MCF 10A (cell line): ENCODE measurements around the gene MITF. TPM values are rescaled to one million over a fixed set of nuclear protein-coding genes. Genes with fewer than 3 reads are reported as not detected.

ENCODE experiments used
- BruUV-seq: library from RNA; stranded (reverse); fragments of 400-500 nt; replicated peaks from 2 replicates; lab custom pipeline; 2021; lab: Mats Ljungman, UMichigan
- CTCF ChIA-PET: fragments of 300-600 bp; sonication (Branson Sonifier 250); formaldehyde crosslinking; extraction: SDS; loops from one replicate; lab custom pipeline; 2021; ENCODE audit warnings: antibody characterized with exemption, inconsistent platforms; lab: Yijun Ruan, JAX
- POLR2A ChIA-PET: fragments of 300-600, 350-650 bp; sonication (Branson Sonifier 250); formaldehyde crosslinking; extraction: SDS; loops from one replicate; lab custom pipeline; 2020; ENCODE audit warnings: antibody characterized with exemption, inconsistent platforms; lab: Yijun Ruan, JAX
- DNase-seq: peaks from one replicate; pipeline ENCODE4 v3.0.0-alpha.2; 2018; ENCODE audit not compliant: unreplicated experiment
- H3K27ac Mint-ChIP-seq: one replicate; pipeline ENCODE4 v1.8.0; 2022; ENCODE audit warnings: mild to moderate bottlenecking, low read depth, mixed read lengths; ENCODE audit not compliant: unreplicated experiment
- H3K27me3 Mint-ChIP-seq: one replicate; pipeline ENCODE4 v1.8.0; 2022; ENCODE audit warnings: mixed read lengths; ENCODE audit not compliant: insufficient read depth, unreplicated experiment
- H3K36me3 Mint-ChIP-seq: one replicate; pipeline ENCODE4 v1.8.0; 2022; ENCODE audit warnings: mild to moderate bottlenecking, moderate library complexity, mixed read lengths; ENCODE audit not compliant: insufficient read depth, unreplicated experiment
- H3K4me1 Mint-ChIP-seq: one replicate; pipeline ENCODE4 v1.8.0; 2022; ENCODE audit warnings: mixed read lengths; ENCODE audit not compliant: insufficient read depth, unreplicated experiment
- H3K4me3 Mint-ChIP-seq: one replicate; pipeline ENCODE4 v1.8.0; 2022; ENCODE audit warnings: mild to moderate bottlenecking, moderate library complexity, mixed read lengths; ENCODE audit not compliant: unreplicated experiment
- H3K9me3 Mint-ChIP-seq: one replicate; pipeline ENCODE4 v1.8.0; 2022; ENCODE audit warnings: mixed read lengths; ENCODE audit not compliant: unreplicated experiment
- CTCF ChIP-seq: fragments of 200-600 bp; IDR thresholded peaks from one replicate; pipeline ENCODE4 v1.8.0; 2022; ENCODE audit warnings: antibody characterized with exemption, mild to moderate bottlenecking; ENCODE audit not compliant: unreplicated experiment
- intact Hi-C: fragments of 100-400 bp; cut with micrococcal nuclease; formaldehyde crosslinking; loops from 2 replicates; pipeline ENCODE4 v1.14.1; 2022
- total RNA-seq: library from RNA; stranded (reverse); gene quantifications from 2 replicates; pipeline ENCODE4 v1.2.3, GENCODE V29; 2022

The MITF gene
- total RNA-seq, 1 experiment from 2014 or later, result 16.1 TPM

GRCh38 chr3:69881756-69882428 is 142.6 kb downstream of the MITF start:
- Mint-ChIP-seq H3K27me3 (no peaks in the 10 kb centered on the region), H3K36me3 (no peaks in the 10 kb centered on the region), H3K4me1 (no peaks in the 10 kb centered on the region), H3K4me3 (no peak overlapping the region), H3K9me3 (no peaks in the 10 kb centered on the region), H3K27ac (no peak overlapping the region)
- DNase-seq, result no peak
- BruUV-seq, result no TSS peak
- CTCF ChIA-PET, result no interaction called here
- intact Hi-C loops, result no loop called here
- TF ChIP-seq CTCF, result no peak
- POLR2A ChIA-PET, result interaction anchor here (0.7 kb wide), 1 partner anchor 183 kb away, joined by 3 read pairs; no protein-coding TSS in a partner anchor

- Mint-ChIP-seq H3K27me3 (no peaks in the 10 kb centered on the region), H3K4me3 (no peak overlapping the region), H3K27ac (no peak overlapping the region), H3K4me1 (no peaks in the 10 kb centered on the region), H3K9me3 (no peaks in the 10 kb centered on the region), H3K36me3 (no peaks in the 10 kb centered on the region)
- ChIA-PET CTCF (no interaction called here), POLR2A (no interaction called here)
- intact Hi-C loops, result no loop called here
- no TSS peak for BruUV-seq
- TF ChIP-seq CTCF, result no peak
- DNase-seq, result no peak
These were observed 143.3 kb downstream of the MITF start for GRCh38 chr3:69882560-69882959.

DNA sequence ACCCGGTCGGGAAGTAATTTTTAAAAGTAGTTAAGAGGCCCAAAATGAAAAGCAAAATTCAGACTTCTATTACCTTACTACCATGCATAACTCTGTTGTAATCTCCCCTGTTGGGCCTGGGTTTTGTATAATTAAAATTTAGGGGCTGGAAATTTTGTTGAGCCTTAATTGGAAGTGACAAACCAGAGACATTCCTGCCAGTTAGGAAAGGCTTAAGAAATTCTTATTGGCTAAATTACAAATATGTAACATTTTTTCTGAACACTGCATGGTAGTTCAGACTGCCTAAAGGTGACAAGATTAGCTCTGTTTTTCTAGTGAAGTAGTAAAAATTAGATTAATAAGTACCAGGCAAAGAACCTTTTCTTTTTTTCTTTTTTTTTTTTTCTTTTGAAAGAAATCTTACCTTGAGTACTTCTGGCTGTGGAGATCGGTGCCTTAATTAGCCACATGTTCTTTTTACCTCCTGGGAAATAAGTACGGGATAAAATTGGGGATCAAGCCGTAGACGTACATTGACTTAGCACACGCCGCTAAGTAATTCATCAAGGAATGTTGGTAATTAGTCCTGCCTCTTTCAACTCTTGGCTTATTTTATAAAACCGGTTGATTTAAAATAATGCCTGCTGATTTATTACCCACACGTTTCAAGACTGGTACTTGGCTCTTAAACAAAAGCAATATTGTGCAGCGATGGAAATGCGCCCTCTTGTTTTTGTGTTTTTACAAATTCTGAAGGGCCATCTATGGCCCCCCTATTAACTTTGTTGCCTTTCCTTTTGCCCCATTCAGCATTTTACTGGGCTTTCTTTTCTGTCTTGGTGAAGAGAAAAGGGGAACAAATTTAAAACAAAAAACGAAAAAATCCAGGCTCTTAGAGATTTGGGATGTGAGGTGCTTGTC is 149.0 kb downstream of the MITF start:
- Mint-ChIP-seq H3K27me3 (no peaks in the 10 kb centered on the region), H3K27ac (no peak overlapping the region), H3K4me3 (no peak overlapping the region), H3K4me1 (peaks cover 7% of the 10 kb centered on the region), H3K36me3 (no peaks in the 10 kb centered on the region), H3K9me3 (no peaks in the 10 kb centered on the region)
- no peak for TF ChIP-seq CTCF
- ChIA-PET POLR2A (no interaction called here), CTCF (interaction anchor here (0.6 to 0.7 kb wide), 2 partner anchors 13 to 60 kb away, joined by 3 read pairs; no protein-coding TSS in a partner anchor)
- no peak for DNase-seq
- no TSS peak for BruUV-seq
- intact Hi-C loops, result no loop called here

DNA sequence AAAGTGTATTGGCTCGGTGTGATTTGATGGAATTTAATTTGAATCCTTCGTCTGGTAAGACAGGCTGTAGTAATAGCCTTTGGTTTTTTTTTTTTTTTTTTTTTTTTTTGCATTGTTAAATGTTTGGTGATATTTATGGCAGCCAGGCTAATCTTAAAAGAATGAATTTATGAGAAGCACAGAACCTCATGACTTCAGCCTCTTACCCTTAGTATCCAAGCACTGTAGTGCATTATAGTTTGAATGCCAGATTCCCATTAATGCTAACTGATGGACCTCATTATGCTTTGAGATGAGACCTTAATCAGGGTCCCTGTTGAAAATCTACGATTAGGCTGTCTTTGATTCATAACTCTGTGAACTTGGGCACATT is 149.7 kb downstream of the MITF start:
- Mint-ChIP-seq H3K4me3 (no peak overlapping the region), H3K36me3 (no peaks in the 10 kb centered on the region), H3K9me3 (no peaks in the 10 kb centered on the region), H3K27me3 (no peaks in the 10 kb centered on the region), H3K27ac (no peak overlapping the region), H3K4me1 (peaks cover 7% of the 10 kb centered on the region)
- ChIA-PET POLR2A (no interaction called here), CTCF (no interaction called here)
- intact Hi-C loops, result no loop called here
- no TSS peak for BruUV-seq
- DNase-seq, result no peak
- TF ChIP-seq CTCF, result no peak
